K562 (cell line): ENCODE measurements around the gene RALGPS1. TPM values are rescaled to one million over a fixed set of nuclear protein-coding genes. Genes with fewer than 3 reads are reported as not detected.

ENCODE experiments used
- ARID2 ChIP-seq: fragments of 450-650 bp; IDR thresholded peaks from 2 replicates; pipeline ENCODE4 v1.6.1; 2017; ENCODE audit warnings: antibody characterized with exemption, mild to moderate bottlenecking
- CHD1 ChIP-seq: fragments of 200-600 bp; sonication (generic); IDR thresholded peaks from one replicate; pipeline ENCODE4 v1.6.1; 2012; ENCODE audit warnings: mild to moderate bottlenecking, moderate library complexity, low read length, inconsistent platforms
- CREB3 ChIP-seq: fragments of 450-650 bp; conservative IDR thresholded peaks from 2 replicates; pipeline ENCODE4 v1.6.1; 2016; ENCODE audit warnings: missing genetic modification characterization, low read depth, mild to moderate bottlenecking, missing compliant biosample characterization, moderate library complexity
- GATA2 ChIP-seq: sonication (generic); formaldehyde crosslinking; IDR thresholded peaks from 2 replicates; pipeline ENCODE4 v1.4.0; 2020; ENCODE audit warnings: mild to moderate bottlenecking, missing genetic modification reagents
- HEY1 ChIP-seq: fragments of 250-450 bp; sonication (Bioruptor Pico); IDR thresholded peaks from 2 replicates; pipeline ENCODE4 v1.5.0; 2020; ENCODE audit warnings: mild to moderate bottlenecking, moderate library complexity, borderline replicate concordance
- IRF2 ChIP-seq: sonication (generic); formaldehyde crosslinking; IDR thresholded peaks from 2 replicates; pipeline ENCODE4 v1.8.1; 2022; ENCODE audit warnings: mild to moderate bottlenecking, missing genetic modification reagents
- JUNB ChIP-seq: fragments of 450-650 bp; formaldehyde crosslinking; conservative IDR thresholded peaks from 2 replicates; pipeline ENCODE4 v1.4.0; 2020; ENCODE audit warnings: mild to moderate bottlenecking
- JUND ChIP-seq, 2 experiments: IDR thresholded peaks; 2 replicates in 1 of 2; 3 replicates in 1 of 2; pipeline ENCODE4 v1.6.1; 2011; ENCODE audit warnings: borderline replicate concordance in 2 of 2, low read depth in 2 of 2, low read length in 2 of 2, improper control_type of control experiment in 1 of 2, missing biosample characterization in 1 of 2, missing genetic modification characterization in 1 of 2, missing genetic modification reagents in 1 of 2
- KHSRP ChIP-seq: fragments of 450-650 bp; IDR thresholded peaks from 2 replicates; pipeline ENCODE4 v1.6.1; 2017
- KLF13 ChIP-seq: fragments of 450-650 bp; IDR thresholded peaks from 2 replicates; pipeline ENCODE4 v1.6.1; 2016; ENCODE audit warnings: missing genetic modification characterization, low read depth, mild to moderate bottlenecking, missing compliant biosample characterization, moderate library complexity, borderline replicate concordance
- MNT ChIP-seq, 2 experiments: fragments of 450-650 bp; conservative IDR thresholded peaks; 2 replicates each; pipeline ENCODE4 v1.6.1; 2017; ENCODE audit warnings: mild to moderate bottlenecking in 2 of 2, moderate library complexity in 2 of 2
- NCOR1 ChIP-seq: fragments of 450-650 bp; IDR thresholded peaks from 2 replicates; pipeline ENCODE4 v1.6.1; 2016; ENCODE audit warnings: mild to moderate bottlenecking, moderate library complexity
- NRF1 ChIP-seq, 2 experiments: fragments of 450-650 bp; IDR thresholded peaks in 1 of 2; conservative IDR thresholded peaks in 1 of 2; 2 replicates each; pipeline ENCODE4 v1.6.1; 2014; ENCODE audit warnings: mild to moderate bottlenecking in 2 of 2
- PCBP2 ChIP-seq: fragments of 200-400 bp; formaldehyde crosslinking; IDR thresholded peaks from 2 replicates; pipeline ENCODE4 v1.6.1; 2018; ENCODE audit warnings: low read length, low read depth, mild to moderate bottlenecking, moderate library complexity; ENCODE audit not compliant: poor library complexity, severe bottlenecking
- RCOR1 ChIP-seq, 2 experiments: IDR thresholded peaks; 2 replicates each; pipeline ENCODE4 v1.6.1; 2012; ENCODE audit warnings: low read depth in 2 of 2, low read length in 2 of 2, borderline replicate concordance in 1 of 2, improper control_type of control experiment in 1 of 2
- RFX1 ChIP-seq: fragments of 450-650 bp; IDR thresholded peaks from 2 replicates; pipeline ENCODE4 v1.6.1; 2016; ENCODE audit warnings: mild to moderate bottlenecking, moderate library complexity
- RNF219 ChIP-seq: fragments of 250-450 bp; sonication (Bioruptor Pico); IDR thresholded peaks from 2 replicates; pipeline ENCODE4 v1.5.0; 2022; ENCODE audit warnings: mild to moderate bottlenecking
- SMAD1 ChIP-seq: fragments of 150-350 bp; IDR thresholded peaks from 2 replicates; pipeline ENCODE4 v1.6.1; 2014; ENCODE audit warnings: low read length, low read depth; ENCODE audit not compliant: partially characterized antibody
- SMARCA4 ChIP-seq: fragments of 450-650 bp; IDR thresholded peaks from 2 replicates; pipeline ENCODE4 v1.6.1; 2016
- TCF7L2 ChIP-seq: fragments of 150-350 bp; IDR thresholded peaks from 2 replicates; pipeline ENCODE4 v1.6.1; 2016; ENCODE audit warnings: low read depth, mild to moderate bottlenecking, low read length, moderate library complexity
- TEAD2 ChIP-seq: fragments of 450-650 bp; IDR thresholded peaks from 2 replicates; pipeline ENCODE4 v1.6.1; 2016; ENCODE audit warnings: missing genetic modification characterization, control low read depth, missing compliant biosample characterization
- THAP7 ChIP-seq: fragments of 250-450 bp; sonication (Bioruptor Pico); IDR thresholded peaks from 2 replicates; pipeline ENCODE4 v1.5.0; 2021
- TRIM24 ChIP-seq, 2 experiments: fragments of 450-650 bp; IDR thresholded peaks; 2 replicates each; pipeline ENCODE4 v1.6.1; 2016
- ZNF347 ChIP-seq: fragments of 450-650 bp; formaldehyde crosslinking; IDR thresholded peaks from 2 replicates; pipeline ENCODE4 v1.4.0; 2020; ENCODE audit warnings: low read depth, mild to moderate bottlenecking, moderate library complexity
- ZNF507 ChIP-seq: conservative IDR thresholded peaks from 2 replicates; pipeline ENCODE4 v1.6.1; 2017; ENCODE audit warnings: missing genetic modification characterization, missing compliant biosample characterization
- polyA plus RNA-seq, 8 experiments: library from polyadenylated mRNA; depleted of rRNA in 4 of 8; stranded (reverse) in 5 of 8; unstranded in 3 of 8; fragments of >200 nt; fragmentation: Nextera tagmentation in 2 of 8; fragmentation: Illumina TruSeq in 1 of 8; extraction: Ambion mirVana in 2 of 8; extraction: Trizol in 1 of 8; gene quantifications; 2 replicates each; pipeline versions ENCODE4 v1.2.1 to v1.2.3, GENCODE V29; 2011 to 2014; ENCODE audit warnings: inconsistent platforms in 1 of 8, missing spikeins in 1 of 8
- total RNA-seq, 7 experiments: library from RNA; depleted of rRNA in 6 of 7; stranded (reverse); fragments of >200 nt in 6 of 7; fragmentation: Illumina TruSeq in 2 of 7; extraction: Trizol in 2 of 7; gene quantifications; 2 replicates each; pipeline versions ENCODE4 v1.2.1 to v1.2.3, GENCODE V29; 2011 to 2021; ENCODE audit warnings: low replicate concordance in 1 of 7

RALGPS1 gene
- total and polyA plus RNA-seq, 9 of the 15 experiments (the other 6 are each of a cell fraction or from before 2014, with no cell fraction given) = 0.04 to 2.6 (median 1.5) TPM

- no peak for TF ChIP-seq THAP7 (CRISPR knock-in tag)
- no peak for TF ChIP-seq KHSRP
- no peak for TF ChIP-seq PCBP2
- no peak for TF ChIP-seq MNT (conservative IDR thresholded peaks at IDR 0.05)
- TF ChIP-seq ARID2 = no peak
- TF ChIP-seq JUNB (CRISPR knock-in tag) = no peak
- TF ChIP-seq TRIM24 (IDR thresholded peaks at IDR 0.05) = peak; percentile 27 to 77; a peak in 2 of 4 replicates
- no peak for TF ChIP-seq KLF13
- TF ChIP-seq HEY1 (CRISPR knock-in tag) = no peak
- TF ChIP-seq RNF219 (CRISPR knock-in tag) = no peak
- peak; percentile 16 to 43; a peak in 2 of 4 replicates for TF ChIP-seq NRF1 (conservative IDR thresholded peaks at IDR 0.05 in 1 of 2, IDR thresholded peaks at IDR 0.05 in 1 of 2)
- no peak for TF ChIP-seq CHD1
- no peak for TF ChIP-seq IRF2 (CRISPR knock-in tag)
- no peak for TF ChIP-seq TEAD2 (tag)
- TF ChIP-seq NCOR1 = peak; percentile 54
- no peak for TF ChIP-seq ZNF507 (tag)
- no peak for TF ChIP-seq RFX1
- no peak for TF ChIP-seq TCF7L2
- TF ChIP-seq SMAD1 = no peak
- TF ChIP-seq ZNF347 (CRISPR knock-in tag) = no peak
- TF ChIP-seq RCOR1 (IDR thresholded peaks at IDR 0.05; ENCODE audit: borderline replicate concordance in 1 of 2, low read depth in 2 of 2, low read length in 2 of 2) = peak; percentile 31 to 86; a peak in 2 of 4 replicates
- TF ChIP-seq CREB3 (tag) = no peak
- peak; percentile 58; the same call in 1 of the 2 replicates for TF ChIP-seq JUND (IDR thresholded peaks at IDR 0.05; ENCODE audit: borderline replicate concordance, low read depth, low read length)
- peak; percentile 17; the same call in 1 of the 3 replicates for TF ChIP-seq JUND (tag; IDR thresholded peaks at IDR 0.05; ENCODE audit: borderline replicate concordance, low read depth, low read length)
- TF ChIP-seq GATA2 (CRISPR knock-in tag) = peak; percentile 61; the same call in 1 of the 2 replicates
- peak; percentile 83 for TF ChIP-seq SMARCA4
These were observed 31.1 kb downstream of the RALGPS1 start (continued) for GRCh38 chr9:126945682-126946081.
